ENCODE measurements around the gene WDR12. TPM values are rescaled to one million over a fixed set of nuclear protein-coding genes. Genes with fewer than 3 reads are reported as not detected.

The WDR12 gene
- total RNA-seq, result 26.6 TPM

DNA sequence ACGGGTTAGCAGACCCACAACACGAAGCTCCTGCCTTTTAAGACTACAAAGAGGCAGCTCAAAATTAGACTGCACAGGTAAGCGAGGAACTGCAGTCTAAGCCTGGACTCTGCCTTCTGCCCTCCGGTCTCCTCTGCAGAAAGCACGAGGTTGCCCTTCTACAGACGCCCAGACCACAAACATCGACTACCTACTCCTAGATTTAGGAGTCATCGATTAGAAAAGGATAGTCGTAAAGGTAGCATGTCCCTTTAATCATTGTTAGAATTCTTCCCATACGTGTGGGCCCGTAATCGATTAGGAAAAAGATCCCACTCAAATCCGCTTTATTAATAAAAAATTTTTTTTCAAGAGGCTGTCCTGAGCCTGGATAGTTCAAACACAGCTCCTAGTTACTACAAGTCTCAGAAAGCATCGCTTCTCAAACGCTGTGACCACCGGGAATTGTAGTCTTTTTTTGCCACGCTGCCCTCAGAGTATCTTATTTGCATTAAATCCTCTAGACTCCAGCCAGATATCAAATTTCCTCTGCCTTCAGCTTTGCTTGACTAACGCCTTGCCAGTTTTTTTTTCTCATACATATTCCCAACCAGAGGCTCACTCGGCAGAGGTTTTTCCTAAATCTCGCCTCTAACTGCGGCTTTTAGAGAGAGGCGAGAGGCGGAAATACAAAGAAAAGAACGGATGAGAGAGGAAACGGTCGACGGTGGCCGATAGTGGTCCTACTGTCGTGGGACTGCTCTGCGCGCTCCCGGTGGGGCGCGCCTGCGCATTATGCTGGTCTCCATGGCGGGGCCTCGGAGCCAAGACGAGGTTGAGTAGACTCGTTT, at the start of gene WDR12, which contains the start of gene CARF:
Gene WDR12, minus strand, starts transcription at position 162 of the 830 bp plus-strand sequence. CDS start 197 bp downstream, outside the sequence.
Gene CARF, plus strand, starts transcription at position 764 of the 830 bp plus-strand sequence. CDS start 29,628 bp downstream, outside the sequence.

DNA sequence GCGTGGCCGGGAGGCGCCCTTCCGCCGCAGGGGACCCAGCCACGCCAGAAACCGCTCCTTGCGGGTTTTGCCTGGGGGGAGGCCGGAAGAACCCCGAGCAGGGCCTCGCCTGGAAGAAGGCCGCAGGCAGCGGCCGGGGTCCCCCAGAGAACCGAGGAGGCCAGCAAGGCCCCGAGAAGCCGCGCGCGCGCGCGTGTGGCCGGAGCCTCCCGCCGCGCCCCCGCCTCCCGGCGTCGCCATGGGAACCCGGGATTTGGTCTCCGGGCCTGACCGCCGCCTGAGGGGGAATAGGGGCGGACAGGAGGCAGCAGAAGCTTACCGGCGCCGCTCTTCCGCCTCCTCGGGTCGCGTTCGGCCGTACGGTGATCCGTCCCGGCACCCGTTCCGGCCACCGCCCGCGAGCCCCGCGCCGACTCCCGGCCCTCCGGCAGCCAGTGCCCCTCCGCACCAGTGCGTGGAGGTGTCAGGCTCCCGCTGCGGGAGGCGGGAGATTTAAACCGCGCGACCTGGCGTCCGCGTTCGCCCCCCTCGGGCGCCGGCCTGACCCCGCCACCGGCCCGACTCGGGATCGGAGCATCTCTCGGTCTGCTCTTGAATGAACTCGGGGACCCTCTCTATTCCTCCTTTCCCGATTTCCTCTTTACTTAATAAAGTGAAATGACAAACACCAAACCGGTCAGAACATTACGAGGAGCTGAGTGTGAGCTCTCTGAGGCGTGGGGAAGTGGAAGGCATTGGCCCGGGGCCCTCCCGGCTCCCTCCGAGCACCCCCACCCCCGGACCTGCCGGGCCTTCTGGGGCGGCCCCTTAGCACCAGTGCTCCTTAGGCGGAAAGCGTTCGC, 40.0 kb downstream of the WDR12 start, which contains the start of gene ICA1L:
Gene ICA1L, minus strand, starts transcription at position 467 of the 842 bp plus-strand sequence. CDS start 42,757 bp downstream, outside the sequence.

Other genes starting within 250 kb of the WDR12 start
- 230 TPM for gene ICA1L, start 39.9 kb downstream of the WDR12 start, total RNA-seq
- 22.5 TPM for gene CARF, start 602 bp upstream of the WDR12 start, total RNA-seq
- 107 TPM for gene NBEAL1, start 103.2 kb upstream of the WDR12 start, total RNA-seq

Measured in parietal lobe (tissue), 1 donor.